Endothelial cell (in vitro differentiated cells): Measurements from ENCODE around the gene PRDM11. TPM values are rescaled to one million over a fixed set of nuclear protein-coding genes. Genes with fewer than 3 reads are reported as not detected.

ENCODE experiments used
- DNase-seq: peaks from one replicate; pipeline ENCODE4 v3.0.0; 2021; ENCODE audit warnings: low spot score
- H3K27ac Mint-ChIP-seq: one replicate; pipeline ENCODE4 v1.8.0; 2021; ENCODE audit warnings: mixed read lengths, inconsistent platforms; ENCODE audit not compliant: unreplicated experiment
- H3K27me3 Mint-ChIP-seq: one replicate; pipeline ENCODE4 v1.8.0; 2021; ENCODE audit warnings: mild to moderate bottlenecking, moderate library complexity, mixed read lengths, inconsistent platforms; ENCODE audit not compliant: unreplicated experiment
- H3K36me3 Mint-ChIP-seq: one replicate; pipeline ENCODE4 v1.8.0; 2021; ENCODE audit warnings: mild to moderate bottlenecking, low read depth, mixed read lengths, inconsistent platforms; ENCODE audit not compliant: unreplicated experiment
- H3K4me1 Mint-ChIP-seq: one replicate; pipeline ENCODE4 v1.8.0; 2021; ENCODE audit warnings: mild to moderate bottlenecking, mixed read lengths, inconsistent platforms; ENCODE audit not compliant: unreplicated experiment
- H3K4me3 Mint-ChIP-seq: one replicate; pipeline ENCODE4 v1.8.0; 2021; ENCODE audit warnings: mild to moderate bottlenecking, mixed read lengths, inconsistent platforms; ENCODE audit not compliant: unreplicated experiment
- H3K9me3 Mint-ChIP-seq: one replicate; pipeline ENCODE4 v1.8.0; 2021; ENCODE audit warnings: mixed read lengths, inconsistent platforms; ENCODE audit not compliant: unreplicated experiment
- CTCF ChIP-seq: fragments of 200-600 bp; sonication (generic); IDR thresholded peaks from one replicate; pipeline ENCODE4 v1.5.0; 2021; ENCODE audit warnings: antibody characterized with exemption; ENCODE audit not compliant: unreplicated experiment
- total RNA-seq: library from RNA; stranded (reverse); fragmentation: NEBNext Ultra II Directional; extraction: Animal tissue kit (Norgen Biotek cat#: 25700); gene quantifications from one replicate; pipeline ENCODE4 v1.2.1, GENCODE V29; 2021; ENCODE audit not compliant: unreplicated experiment

PRDM11 gene
- total RNA-seq, 1 donor from 2014 or later = 16.0 TPM

- Mint-ChIP-seq H3K9me3 (no peaks in the 10 kb centered on the region), H3K36me3 (peaks cover 23% of the 10 kb centered on the region), H3K4me3 (no peak overlapping the region), H3K27me3 (no peaks in the 10 kb centered on the region), H3K4me1 (no peaks in the 10 kb centered on the region), H3K27ac (no peak overlapping the region)
- DNase-seq = no peak
- TF ChIP-seq CTCF = no peak
Measured at GRCh38 chr11:45189230-45189629, 42.8 kb downstream of the PRDM11 start.

DNA sequence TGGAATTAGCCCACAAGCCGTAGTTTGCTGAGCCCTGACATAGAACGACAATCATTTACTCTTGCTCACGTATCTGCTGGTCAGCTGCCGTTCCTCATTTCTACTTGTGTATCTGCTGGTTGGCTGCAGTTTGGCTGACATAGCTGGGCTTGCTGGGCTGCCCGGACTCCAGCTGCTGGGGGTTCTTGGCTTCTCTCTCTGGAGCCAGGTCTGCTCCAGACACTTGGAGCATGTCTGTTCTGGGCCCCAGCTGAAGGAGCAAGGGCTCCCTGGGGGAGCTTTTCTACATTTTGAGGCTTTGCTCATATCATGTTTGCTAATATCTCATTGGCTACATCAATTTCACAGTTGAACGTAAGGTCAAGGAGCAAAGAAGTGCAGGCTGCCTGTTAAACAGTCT lies 47.3 kb downstream of the PRDM11 start:
- DNase-seq = no peak
- H3K27me3 Mint-ChIP-seq = no peaks in the 10 kb centered on the region
- no peaks in the 10 kb centered on the region for H3K4me1 Mint-ChIP-seq
- no peak overlapping the region for H3K27ac Mint-ChIP-seq
- H3K36me3 Mint-ChIP-seq = peaks cover 12% of the 10 kb centered on the region
- H3K4me3 Mint-ChIP-seq = no peak overlapping the region
- TF ChIP-seq CTCF = no peak
- H3K9me3 Mint-ChIP-seq = no peaks in the 10 kb centered on the region

DNA sequence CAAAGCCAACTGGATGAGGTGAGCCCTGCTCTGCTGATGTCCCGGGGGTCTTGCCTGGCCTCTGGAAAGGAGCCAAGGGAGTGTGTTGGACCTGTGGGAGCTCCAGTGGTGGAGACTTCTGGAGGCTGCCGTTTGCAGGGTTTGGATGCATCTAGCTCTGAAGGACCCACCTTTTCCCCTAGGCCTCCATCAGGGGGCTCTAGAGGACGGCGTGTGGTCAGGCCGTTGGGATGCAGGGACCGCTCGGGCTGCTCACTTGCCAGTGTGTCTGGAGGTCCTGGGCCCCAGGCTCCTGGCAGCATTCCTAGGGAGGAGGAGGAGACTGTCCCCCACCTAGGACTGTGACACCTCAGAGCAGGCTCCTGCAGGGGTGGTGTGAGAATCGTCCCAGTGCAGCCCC lies 58.3 kb downstream of the PRDM11 start:
- no peak for TF ChIP-seq CTCF
- H3K4me1 Mint-ChIP-seq = peaks cover 9% of the 10 kb centered on the region
- no peak for DNase-seq
- no peak overlapping the region for H3K27ac Mint-ChIP-seq
- H3K36me3 Mint-ChIP-seq = peaks cover 13% of the 10 kb centered on the region
- peaks cover 7% of the 10 kb centered on the region for H3K27me3 Mint-ChIP-seq
- H3K4me3 Mint-ChIP-seq = no peak overlapping the region
- H3K9me3 Mint-ChIP-seq = no peaks in the 10 kb centered on the region

DNA sequence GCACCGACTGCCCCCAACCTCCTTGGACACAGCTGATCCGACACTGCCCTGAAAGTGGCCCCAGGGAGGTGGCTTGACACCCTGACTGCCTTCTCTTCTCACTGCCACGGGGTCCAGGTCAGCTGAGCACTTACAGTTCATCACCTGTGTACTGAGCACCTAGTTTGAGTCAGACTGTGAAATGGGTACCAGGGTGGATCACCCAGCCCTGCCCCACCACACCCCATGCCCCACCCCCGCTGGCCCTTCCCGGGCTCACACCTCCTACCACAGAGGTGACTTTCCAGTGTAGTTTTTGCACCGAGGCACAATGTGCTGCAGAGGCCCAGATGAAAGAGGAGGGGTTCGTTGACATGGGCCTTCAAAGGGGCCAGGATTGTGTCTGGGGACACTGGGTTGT lies 59.5 kb downstream of the PRDM11 start:
- no peak overlapping the region for H3K4me3 Mint-ChIP-seq
- H3K27ac Mint-ChIP-seq = no peak overlapping the region
- no peaks in the 10 kb centered on the region for H3K9me3 Mint-ChIP-seq
- no peak for TF ChIP-seq CTCF
- no peak for DNase-seq
- H3K4me1 Mint-ChIP-seq = peaks cover 18% of the 10 kb centered on the region
- peaks cover 7% of the 10 kb centered on the region for H3K27me3 Mint-ChIP-seq
- H3K36me3 Mint-ChIP-seq = peaks cover 13% of the 10 kb centered on the region

- TF ChIP-seq CTCF = no peak
- Mint-ChIP-seq H3K27ac (no peak overlapping the region), H3K4me1 (peaks cover 23% of the 10 kb centered on the region), H3K9me3 (no peaks in the 10 kb centered on the region), H3K27me3 (peaks cover 7% of the 10 kb centered on the region), H3K36me3 (peaks cover 18% of the 10 kb centered on the region), H3K4me3 (no peak overlapping the region)
- DNase-seq = no peak
Measured at GRCh38 chr11:45208135-45208534, 61.7 kb downstream of the PRDM11 start.
